PFSK-1 (cell line): ENCODE results near the gene METTL26.

Experiments
- REST ChIP-seq, 2 experiments: IDR thresholded peaks; 2 replicates each; pipeline versions ENCODE4 v1.6.1 to v1.8.0; 2011 to 2012; ENCODE audit warnings: low read depth in 2 of 2, low read length in 2 of 2, control low read depth in 1 of 2, inconsistent platforms in 1 of 2, mild to moderate bottlenecking in 1 of 2, moderate library complexity in 1 of 2; ENCODE audit not compliant: insufficient read depth in 1 of 2
- SIN3A ChIP-seq: IDR thresholded peaks from 2 replicates; pipeline ENCODE4 v1.6.1; 2012; ENCODE audit warnings: mild to moderate bottlenecking, low read length, moderate library complexity, borderline replicate concordance; ENCODE audit not compliant: insufficient read depth

DNA sequence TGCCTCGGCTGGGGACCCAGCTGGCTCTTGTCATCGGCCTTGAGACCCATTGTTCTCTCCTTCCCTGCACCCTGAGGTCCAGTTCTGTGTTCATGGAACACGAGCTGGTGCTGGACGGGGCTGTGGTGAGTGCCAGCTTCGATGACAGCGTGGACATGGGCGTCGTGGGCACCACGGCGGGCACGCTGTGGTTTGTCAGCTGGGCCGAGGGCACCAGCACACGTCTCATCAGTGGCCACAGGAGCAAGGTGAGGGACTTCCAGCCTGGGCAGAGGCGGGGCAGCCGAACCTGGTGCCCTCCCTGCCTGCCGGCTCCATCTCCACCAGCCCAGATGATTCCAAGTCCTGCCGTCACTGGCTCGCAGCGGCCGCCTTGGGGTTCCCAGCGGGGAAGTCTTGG, 26.5 kb upstream of the METTL26 start:
- no peak for TF ChIP-seq REST (IDR thresholded peaks at IDR 0.05; ENCODE audit: insufficient read depth in 1 of 2, low read depth in 2 of 2, low read length in 2 of 2)
- TF ChIP-seq SIN3A, result no peak
